HK-2 (cell line): ENCODE measurements around the gene THPO.

Experiments used
- DNase-seq: peaks from one replicate; pipeline ENCODE4 v3.0.0-alpha.2; 2018; ENCODE audit not compliant: unreplicated experiment

The THPO gene

DNA sequence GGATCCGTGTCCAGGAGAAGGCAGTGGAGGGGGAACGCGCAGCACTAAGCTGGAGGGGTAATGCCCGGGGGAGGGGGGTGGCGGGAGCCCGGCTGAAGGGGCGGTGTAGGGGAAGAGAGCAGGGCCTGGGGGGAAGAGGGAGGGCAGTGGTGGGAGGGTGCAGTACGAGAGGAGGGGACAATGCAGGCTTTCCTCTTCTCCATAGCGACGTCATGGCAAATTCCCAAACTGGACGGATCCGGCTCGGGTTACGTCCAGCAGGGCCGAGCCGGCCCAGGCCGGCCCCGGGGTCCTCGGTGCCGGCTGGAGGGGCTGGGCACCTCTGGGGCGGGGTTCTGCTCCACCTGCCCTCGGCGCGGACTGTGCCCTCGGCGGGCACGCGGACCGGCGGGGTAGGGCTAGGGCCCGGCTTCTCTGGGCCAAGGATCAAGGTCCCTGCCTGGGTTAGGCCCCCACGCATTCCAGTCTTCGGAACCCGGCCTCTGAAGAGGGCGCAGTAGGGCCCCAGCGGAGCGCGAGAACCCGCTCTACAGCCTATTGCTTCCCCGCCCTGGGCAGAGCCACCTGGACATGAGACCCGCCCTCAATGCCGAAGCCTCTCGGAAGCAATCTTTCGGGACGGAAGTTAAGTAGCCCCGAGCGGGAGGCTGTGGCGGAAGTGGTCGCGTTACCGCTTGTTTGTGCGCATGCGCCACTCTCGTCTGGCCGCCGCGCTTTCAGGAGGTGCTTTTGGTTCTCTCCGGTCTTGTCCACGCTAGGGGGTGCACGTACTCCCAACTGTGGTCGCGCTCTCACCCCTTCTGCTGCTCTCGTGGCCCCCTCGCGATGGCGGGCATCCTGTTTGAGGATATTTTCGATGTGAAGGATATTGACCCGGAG lies 15.1 kb downstream of the THPO start:
- DNase-seq = peak; percentile 99

DNA sequence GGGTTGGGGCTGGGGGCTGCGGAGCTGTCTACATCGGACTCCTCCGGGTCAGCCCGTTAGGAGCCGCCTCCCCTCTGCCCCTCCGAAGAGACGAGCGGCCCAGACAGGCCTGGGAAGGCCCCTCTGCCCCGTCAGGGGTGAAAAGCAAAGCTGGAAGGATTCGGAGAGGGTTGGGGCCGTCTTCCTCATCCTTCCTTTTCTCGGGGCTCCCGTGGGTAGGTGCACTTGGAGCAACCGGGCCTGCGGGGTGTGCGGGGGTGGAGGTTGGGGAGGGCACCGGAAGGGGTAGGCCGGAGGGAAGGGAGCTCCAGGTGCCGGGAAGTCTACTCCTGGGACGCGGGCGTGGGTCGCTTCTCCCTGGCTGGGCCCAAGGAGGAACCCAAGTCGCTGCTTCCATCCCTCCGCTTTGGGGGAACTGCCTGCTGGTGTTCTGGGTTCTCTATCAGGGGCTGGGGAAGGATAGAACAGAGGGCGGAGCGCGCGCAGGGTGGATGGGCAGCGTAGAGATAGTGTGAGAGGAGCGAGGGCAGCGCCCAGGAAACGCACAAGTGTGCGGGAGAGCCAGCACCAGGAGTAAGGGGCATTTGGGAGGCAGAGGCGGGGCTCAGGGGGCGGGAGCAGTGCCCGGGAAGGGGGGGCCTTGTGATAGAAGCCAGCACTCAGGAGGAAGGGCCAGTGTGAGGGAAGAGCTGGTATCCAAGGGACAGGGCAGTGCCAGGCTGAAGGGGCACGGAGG lies 15.9 kb downstream of the THPO start:
- DNase-seq = peak; percentile 83

DNA sequence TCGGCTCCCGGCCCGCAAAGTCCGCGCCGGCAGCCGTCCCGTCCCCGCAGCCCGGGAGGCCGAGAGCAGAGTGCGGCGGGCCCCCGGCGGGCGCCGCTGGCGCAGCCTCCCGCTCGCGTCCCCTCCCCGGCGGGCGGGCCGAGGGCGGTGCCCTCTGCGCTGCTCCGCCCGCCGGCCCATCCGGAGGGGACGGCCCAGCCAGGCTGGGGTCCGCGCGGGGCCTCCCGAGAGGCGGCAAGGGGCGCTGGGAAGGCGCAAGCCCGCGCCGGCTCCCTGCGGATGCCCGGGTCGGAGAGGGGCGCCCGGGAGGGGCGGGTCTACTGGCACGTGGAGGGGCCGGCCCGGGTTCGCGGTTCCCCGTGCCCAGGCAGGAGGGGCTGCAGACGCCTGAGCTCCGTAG lies 16.5 kb downstream of the THPO start, which contains the start of the genes CLCN2 and POLR2H:
TSS of gene CLCN2 (minus strand) at position 74 of the 400 bp plus-strand sequence. CDS start 126 bp downstream, outside the sequence.
TSS of gene POLR2H (plus strand) at position 179 of the 400 bp plus-strand sequence. CDS start 1,783 bp downstream, outside the sequence.
- peak; percentile 76 for DNase-seq

DNA sequence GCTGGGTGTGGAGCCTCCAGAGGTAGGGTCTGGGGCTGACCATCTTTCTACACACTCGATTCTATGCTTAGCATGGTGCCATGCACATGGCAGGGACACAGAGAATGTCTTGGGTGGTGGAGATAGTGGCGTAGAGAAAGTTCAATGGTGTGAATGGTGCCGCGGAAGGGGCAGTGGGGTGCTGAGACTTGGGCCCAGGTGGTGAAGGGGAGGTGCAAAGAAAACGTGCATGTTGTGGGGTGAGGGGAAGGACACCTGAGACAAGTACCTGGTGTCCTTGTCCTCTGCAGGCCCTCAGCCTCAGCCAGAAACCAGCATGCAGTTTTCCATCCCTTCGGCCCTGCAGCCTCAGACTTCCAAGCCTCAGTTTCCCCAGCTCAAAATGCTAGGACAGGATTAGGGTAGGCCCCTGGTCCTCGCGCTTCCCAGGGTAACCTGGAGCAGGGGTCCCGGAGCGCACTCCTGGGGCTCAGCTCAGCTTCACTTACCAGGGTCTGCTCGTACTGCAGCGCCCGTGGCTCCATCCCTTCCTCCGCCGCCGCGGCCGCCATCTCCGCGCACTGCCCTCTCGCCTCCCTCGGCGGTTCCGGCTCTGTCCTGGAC lies 17.0 kb downstream of the THPO start:
- DNase-seq = no peak

DNA sequence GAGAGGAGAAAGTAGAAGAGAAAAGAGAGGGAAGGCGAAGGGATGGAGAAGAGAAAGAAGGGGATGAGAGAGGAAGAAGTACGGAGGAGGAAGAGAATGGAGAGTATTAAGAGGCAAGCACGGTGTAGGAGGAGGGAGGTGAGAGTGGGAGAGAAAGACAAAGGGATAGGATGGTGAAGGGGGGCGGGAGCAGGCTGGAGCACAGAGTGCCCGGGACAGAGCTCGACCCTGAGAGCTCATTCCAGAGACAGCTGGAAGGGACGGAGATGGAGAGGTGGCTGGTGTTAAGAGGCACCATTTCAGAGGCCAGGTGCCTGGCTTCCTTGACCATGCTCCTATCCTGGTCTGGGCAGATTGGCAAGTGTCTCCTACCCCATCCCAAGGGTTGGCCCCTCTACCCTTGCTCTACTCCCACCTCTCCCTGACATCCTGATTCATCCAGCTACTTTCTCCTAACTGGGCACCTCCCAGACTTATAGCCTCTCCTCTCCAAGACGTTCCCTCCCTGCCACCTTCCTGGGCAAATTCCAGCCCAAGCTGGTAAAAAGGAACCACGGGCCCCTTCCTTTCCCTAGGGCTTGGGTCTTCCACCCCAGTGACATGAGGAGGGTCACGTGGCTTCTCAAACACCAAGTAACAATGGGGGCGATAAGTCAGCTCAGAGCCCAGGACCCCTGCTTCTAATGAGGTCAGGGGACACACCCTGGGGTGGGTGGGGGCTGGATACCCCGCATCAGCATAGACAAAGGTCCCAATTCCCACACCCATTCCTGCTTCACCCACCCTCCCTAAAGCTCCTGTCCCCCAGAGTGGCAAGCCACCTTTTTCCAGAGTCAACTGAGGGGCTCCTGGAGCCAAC lies 17.7 kb downstream of the THPO start:
- DNase-seq = no peak

DNA sequence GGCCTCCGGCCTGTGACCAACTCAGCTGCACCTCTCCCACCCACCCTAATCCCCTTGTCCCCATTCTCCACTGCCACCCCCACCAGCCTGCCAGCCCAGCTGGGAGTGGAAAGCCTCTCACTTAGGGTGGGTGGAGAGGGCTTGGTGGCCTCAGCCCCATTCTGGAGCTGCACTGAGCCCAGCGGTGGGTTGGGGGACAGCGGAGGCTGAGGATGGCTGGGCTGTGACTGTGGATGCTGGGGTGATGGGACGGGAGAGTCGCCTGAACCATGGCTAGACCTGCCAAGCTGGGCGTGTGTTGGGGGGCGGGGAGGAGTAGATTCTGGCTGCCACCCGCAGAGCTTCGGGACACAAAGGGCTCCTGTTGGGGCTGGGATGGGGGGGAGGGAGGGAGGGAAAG lies 18.4 kb downstream of the THPO start:
- no peak for DNase-seq

DNA sequence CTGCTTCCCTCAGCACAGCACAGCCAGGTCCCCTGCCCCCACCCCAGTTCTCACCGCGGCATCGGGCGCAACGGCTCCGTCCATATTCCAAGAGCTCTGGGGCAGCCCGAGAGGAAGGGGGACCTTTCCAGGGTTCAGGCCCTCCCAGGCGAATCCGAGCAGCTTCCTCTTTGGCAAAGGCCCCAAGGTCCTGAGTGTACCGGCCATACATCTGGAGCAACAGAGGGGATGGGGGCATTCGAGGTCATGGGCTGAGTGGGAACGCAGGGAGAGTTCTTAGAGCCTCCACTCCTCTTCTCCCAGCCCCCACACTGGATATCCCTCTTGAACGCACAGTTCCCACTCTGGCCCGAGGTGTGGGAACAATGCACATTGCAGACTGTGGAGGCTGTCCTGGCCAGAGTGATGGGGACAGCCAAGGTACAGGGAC lies 19.1 kb downstream of the THPO start:
- no peak for DNase-seq

DNA sequence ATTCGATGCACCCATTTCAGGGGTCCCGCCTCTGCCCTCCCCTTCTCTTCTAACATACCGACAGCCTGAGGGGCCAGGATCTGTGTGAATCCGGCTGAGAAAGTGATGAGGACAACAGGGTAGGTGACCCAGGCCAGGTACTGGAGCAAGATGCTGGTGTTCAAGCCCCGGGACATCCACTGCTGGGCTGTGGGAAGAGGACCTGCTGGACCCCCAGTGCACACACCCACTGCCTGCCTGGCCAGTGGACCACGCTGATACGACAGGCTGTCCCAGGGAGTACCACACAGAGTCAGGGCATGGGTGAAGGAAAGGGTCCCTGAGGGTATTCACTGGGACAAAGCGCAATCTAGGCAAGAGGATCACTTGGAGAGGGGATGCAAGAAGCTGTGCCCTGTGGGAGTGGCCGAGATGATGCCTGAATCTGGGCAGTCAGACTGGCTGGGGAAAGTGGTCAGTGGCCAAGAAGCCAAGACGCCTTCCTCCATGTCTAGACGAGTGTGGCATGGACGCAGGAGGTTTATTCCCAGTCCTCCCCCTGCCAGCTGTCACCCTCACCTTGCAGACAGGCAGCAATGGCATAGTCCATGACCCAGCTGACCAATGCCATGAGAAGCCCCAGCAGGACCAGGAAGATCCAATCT lies 19.8 kb downstream of the THPO start:
- DNase-seq = no peak

DNA sequence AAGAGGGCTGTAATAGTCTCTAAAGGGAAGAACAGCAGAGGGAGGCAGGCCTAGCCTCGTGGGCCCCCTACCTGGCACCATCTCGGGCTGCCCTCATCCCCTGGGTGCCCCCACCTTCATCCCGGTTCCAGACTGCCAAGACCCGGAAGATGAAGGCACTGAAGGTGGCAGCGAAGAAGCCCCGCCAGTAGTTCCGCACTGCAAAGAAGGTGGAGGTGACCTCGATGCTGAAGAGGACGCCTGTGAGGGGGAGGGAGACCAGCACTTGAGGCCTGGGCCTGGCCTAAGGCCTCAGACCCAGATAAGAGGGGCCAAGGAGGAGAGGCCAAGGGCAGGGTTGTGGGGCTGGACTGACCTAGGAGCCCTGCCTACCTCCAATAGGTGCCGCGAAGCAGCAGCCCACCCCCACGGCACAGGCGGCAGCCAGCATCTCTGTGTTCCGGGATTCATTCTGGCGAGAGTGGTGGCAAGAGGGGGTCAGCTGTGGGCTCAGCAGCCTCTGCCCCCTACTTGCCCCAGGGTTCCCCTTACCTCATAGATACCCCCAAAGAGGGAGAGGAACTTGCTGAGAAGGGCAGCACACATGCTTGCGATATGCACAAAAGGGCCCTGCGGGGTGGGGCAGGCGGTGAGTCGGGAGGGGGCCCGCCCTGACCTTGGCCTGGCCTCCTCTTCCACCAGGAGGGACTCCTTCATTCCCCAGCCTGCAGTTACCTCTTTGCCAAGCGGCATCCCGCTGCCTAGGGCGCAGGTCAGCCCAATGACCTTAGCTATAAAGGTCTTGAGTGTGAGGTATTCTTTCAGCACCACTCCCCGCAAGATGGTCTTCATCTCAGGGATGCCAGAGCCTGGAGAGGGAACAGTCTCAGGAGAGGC lies 20.5 kb downstream of the THPO start:
- DNase-seq = no peak

DNA sequence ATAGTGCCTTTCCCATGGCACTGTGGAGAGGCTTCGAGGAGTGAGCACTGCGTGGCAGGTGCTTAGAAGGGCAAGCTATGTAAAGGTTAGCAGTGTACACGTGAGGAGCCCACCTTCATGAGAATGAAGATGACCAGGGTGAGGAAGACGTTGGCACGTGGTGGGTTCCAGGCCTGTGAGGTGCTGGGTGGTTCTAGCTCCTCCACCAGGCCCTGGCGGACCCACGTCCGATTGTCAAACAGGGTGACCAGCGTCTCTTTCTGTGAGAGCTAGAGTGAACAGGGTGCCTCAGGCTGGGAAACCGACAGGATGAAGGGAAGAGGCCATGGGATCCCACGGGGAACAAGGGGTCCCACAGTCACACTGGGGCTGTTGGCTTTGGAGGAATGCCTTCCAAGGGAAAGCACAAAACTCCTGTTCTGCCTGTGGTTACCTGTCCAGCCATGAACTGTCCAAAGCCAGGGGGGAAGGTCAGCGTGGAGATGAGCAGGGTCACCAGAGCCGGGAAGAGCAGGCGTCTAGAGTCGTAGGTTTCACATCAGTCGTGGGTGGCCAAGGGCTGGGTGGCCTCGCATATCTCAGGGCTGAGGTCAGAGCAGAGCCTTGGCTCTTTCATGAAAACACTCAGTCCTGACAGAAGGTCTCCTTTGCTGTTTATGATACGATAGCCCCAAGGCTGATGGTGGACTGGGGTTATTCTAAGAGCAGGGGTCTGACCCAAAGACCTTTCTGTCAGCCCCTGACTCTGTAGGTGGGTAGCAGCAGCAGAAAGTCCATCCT lies 22.6 kb downstream of the THPO start:
- DNase-seq = no peak

DNA sequence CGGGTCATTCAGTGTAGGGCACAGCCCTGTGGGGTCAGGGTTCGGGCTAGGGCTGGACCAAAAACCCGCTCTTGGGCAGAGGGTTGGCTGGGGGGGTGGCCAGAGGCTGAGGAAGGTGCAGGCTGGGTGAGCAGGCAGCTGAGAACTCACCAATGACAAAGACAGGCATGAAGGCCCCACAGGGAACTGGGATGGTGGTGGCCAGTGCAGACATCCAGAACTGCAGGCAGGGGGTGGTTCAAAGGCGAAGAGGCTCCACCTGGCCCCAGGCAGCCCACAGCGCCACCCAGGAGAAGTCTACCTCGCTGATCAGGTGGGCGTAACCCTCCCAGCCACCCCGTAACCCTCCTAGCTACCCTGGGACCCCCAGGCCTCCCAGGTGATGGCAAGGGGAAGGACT lies 23.3 kb downstream of the THPO start:
- no peak for DNase-seq

DNA sequence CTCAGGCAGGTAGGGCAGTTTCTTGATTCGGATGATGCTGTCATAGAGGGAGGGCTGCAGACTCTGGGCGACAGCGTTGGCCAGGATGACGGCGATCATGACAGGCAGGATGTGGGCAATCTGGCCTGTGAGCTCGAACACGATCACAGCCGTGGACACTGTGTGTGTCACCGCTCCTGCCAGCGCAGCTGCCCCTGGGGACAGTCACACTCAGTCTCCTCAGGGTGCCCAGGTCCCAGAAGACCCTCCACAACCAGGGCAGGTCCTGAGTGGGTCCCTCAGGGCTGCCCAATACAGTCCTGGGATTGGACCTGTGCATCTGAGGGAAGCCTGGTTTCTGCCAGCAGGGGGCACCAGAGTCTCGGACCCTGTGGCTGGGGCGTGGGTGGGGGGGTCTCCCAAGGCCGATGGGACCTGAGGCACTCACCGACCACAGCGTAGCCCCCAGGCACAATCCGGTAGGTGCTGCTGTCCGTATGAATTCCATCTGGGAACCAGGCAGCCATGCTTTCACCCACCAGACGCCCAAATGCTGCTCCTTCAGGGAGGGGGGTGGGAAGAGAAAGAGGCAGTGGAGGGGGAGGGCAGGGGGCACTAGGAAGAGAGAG lies 23.8 kb downstream of the THPO start:
- peak; percentile 43 for DNase-seq

DNA sequence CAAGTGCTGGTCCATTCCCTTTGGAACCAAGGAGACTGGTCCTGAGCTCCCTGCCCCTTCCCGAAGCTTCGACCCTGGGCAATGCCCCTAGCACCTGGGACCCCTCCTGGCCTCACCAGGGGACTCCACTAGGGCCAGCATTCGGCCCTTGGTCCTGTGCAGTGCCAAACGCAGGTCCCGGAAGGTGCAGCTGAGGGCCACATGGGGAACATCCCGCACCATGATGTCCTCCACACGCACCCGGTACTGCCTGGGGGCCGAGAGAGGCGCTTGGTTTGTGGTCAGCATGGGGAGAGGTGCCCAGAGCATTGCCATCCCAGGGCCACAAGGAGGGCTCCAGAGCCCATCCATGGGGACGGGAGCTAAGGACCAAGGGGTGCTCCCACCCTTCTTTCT lies 24.5 kb downstream of the THPO start:
- DNase-seq = no peak

DNA sequence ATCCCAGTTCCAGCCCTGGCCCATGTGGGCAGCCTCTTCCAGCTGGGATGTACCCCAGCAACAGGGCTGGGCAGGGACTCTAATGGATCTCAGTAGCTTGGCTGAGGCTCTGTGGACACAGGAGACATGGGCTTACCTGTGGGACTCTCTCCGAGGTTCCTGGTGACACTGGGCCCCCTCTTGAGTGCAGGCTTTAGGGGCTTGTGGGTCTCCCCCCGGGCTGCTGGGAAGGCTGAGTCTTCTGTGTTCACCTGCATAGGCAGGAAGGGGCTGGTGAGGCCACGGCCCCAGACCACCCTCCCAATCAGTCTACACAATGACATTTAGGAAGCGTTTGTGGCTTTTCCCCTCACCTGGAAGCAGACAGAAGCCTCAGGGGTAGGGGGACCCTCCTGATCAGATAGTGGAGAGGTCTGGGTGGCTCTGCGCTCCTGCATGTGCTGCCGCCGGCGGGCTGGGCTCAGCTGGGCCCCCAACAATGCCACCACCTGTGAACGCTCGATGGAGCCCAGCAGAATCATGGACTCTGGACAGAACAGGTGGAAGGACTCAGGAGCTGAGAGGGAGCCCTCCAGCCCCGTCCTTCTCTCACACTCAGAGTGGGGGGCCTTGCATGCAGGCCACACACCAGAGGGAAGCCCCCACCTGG lies 25.0 kb downstream of the THPO start:
- no peak for DNase-seq

DNA sequence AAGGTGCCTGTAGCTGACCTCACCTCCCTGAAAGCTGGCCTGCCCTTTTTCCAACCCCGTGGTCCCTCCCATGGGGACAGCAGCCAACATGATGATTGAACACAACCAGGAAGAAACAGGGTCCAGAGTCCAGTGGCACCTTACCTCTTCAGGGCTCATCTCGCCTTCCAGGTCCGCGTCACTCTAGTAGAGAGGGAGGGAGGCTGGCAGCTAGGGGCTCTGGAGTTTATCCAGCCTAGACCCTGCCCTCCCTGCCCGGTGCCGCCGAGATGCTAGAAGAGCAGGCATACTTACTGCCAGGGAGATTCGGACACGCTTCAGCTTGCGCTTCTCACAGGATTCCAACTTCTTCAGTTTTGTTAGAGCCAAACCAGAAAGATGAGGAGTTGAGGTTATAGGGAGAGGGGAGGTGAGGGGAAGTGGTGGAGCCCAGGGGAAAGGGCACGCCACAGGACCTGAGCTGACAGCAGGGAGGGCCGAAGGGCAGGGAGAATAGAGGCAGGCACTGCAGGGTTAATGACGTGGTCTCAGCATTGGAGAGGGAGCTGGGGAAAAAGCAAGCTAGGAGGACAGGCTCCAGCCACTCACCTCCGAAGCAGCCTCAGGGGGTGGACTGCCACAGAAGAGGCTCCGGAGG lies 25.7 kb downstream of the THPO start:
- DNase-seq = no peak

DNA sequence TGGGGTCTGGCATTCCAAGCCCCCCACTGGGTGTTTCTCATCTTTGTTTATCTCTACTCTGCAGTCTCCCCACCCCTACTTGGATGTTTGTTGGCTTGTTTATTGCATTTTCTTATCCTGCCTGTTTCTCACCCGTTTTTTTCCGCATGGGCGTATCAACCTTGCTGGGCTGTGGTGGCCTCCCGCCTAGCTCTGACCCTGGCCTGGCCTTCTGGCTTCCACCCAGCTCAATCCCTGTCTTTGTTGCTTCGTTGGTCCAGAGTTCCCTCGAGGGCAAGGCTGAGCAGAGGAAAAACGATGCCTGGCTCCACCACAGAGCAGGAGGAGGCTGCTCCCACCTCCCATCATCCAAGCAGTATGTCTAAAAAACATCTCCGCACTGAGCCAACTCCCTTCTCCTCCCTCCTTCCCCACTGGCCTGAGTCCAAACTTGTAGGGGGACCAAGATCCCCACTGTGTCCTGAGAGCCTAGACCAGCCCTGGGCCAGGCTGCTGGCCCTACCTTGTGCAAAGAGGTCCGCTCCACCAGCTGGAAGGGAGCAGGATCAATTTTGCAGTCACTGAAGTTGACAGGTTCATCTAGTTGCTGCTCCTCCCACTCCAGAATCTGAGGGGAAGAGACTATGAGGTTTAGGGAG lies 26.4 kb downstream of the THPO start:
- no peak for DNase-seq

DNA sequence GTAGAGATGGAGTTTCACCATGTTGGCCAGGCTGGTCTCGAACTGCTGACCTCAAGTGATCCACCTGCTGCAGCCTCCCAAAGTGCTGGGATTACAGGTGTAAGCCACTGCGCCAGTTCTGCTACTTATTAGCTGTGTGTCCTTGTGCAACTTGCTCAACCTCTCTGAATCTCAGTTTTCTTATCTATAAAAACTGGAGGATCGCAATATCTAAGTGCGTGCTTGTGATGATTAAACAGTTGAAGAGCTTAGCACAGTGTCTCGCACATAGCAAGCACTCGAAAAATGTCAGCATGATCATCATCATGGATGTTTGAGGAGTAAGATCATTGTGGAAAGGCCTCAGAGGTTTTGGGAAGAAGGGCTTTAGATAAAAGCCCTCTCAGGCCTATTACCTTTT lies 27.4 kb downstream of the THPO start:
- DNase-seq = no peak
